GM19397 (cell line): ENCODE results near the gene APC.

Experiments
- ATAC-seq: cut with Tn5 transposase; IDR thresholded peaks from one replicate; pipeline ENCODE4 v1.9.1; 2021; ENCODE audit warnings: mild to moderate bottlenecking, moderate library complexity; ENCODE audit not compliant: unreplicated experiment

APC gene

GRCh38 chr5:112776301-112776856, 38.7 kb downstream of the APC start:
- no peak for ATAC-seq

DNA sequence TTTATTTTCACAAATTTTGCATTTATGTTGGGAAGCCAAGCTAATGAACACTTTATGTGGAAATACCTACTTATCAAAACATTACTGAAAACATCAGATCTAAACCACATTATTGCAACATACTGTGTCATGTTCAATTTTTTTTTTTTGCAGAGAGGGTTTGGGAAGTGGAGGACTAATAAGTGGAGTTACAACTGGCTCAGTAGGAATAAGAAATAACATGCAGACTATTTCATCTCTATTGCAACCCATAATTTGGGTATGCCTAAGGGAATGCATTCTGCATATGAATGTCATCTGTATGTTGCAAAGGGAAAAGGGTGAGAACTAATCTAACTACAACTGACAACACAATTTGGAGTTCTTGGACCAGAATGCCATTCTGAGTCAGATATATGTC, 41.8 kb downstream of the APC start:
- no peak for ATAC-seq

DNA sequence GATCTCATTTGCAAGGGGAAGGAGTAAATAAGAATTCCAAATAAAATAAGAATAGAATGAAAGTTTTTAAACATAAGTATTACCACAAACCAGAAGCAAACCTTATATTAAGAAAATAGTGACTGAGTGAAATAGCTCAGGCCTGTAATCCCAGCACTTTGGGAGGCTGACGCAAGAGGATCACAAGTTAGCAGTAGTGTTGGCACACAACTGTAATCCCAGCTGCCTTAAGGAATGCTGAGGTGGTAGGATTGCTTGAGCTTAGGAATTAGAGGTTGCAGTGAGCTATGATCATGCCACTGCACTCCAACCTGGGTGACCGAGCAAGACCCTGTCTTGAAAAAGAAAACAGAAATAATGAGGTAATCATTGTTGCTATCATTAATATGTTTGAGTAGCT, 47.0 kb downstream of the APC start:
- ATAC-seq, result no peak

DNA sequence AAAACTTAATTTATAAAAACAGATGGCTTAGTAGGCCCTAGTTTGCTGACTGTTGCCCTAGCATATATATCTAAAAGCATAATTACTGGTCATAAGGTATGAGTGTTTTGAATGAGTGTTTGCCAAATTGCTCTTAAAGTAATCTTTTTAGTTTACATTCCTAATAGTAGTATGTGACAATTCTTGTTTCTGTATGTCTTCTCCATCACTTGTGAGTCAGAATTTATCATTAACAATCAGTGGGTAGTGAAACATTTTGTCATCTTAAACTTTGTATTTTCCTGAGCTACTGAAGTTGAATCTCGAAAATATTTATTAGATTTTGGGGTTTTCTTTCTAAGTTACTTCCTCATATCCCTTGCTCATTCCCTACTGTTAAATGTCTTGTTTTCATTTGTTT, 49.6 kb downstream of the APC start:
- no peak for ATAC-seq

DNA sequence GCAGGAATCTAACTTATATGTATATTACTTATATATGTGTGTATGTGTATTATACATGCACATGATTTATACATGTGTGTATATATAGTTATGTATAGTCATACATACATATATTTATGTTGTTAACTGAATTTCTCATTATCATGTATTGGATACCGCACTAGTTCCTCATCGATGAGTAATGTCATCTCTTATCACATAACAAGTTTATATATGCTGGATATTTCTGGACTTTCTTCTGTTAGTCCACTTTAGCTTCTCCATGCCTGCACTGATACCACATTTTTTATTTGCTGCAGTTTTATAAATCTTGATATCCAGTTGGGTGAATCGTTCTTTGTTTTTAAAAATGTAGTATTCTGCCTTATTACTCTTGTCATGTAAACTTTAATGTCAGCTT, 50.2 kb downstream of the APC start:
- ATAC-seq, result no peak

DNA sequence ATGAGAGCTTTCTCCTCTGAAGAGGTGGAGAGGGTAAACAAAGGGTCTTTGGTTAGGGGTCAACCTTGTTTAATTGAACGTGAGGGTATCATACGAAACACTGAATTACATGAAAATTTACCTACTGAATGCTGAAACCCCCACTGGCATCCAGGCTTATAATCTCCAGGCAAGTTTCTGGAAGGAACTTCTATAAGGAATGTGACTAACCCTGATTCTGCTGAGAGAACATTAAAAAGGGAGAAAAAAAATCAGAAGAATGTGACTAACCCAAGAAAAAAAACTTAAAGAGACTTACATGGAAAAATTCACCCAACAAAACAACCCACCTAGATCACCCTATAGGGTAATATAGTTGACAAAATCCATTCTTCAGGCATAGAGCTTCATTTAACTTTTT, 55.5 kb downstream of the APC start:
- no peak for ATAC-seq

GRCh38 chr5:112794410-112794809, 56.7 kb downstream of the APC start:
- no peak for ATAC-seq

DNA sequence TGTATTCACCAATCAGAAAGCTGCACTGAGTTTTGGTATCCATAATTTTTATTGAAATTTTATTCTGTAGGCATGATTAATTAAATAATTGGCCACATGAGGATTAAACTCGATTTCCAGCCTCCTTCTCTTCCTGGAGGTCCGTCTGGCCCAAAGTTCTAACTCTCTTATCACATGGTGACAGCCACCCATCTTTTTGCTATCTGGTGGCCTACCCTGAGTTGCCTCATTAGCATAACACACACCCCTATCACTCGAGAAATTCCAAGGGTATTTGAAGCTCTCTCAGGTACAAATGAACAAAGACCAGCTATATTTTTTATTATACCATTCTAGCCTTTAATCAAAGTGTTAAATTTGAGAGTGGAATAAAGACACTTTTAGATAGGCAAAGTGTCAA, 57.7 kb downstream of the APC start:
- no peak for ATAC-seq

DNA sequence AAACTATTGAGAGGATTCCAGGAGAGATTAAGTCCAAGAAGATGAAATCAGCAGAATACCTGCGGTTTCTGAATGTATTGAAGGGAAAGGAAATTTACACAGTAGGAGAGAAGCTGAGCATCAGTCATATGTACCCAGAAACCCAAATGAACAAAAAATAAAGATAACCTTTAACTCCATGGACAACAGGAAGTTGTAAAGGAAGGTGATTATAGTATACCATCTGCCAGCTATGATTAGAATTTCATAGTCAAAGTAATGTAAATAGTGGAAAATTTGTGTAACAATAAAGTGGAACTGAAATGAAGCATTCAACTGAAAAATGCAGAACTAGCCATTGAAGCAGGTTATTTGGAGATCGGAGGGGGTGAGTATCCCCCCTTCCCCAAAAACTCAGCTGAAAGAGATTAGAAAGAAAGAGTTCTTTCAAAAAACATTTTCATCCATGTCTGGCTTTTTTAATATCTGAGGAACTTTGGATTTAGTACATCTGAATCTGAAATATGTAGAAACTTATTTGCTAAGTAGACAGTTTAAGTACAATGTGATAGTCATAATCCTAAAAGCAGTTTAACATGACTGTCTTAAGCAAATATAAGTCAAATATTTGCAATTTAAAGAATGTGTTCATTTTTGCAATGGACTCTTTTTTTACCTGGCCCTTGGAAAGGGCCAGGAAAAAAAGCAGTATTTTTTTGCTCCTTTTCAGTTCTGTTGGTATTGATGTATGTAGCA, 58.4 kb downstream of the APC start:
- peak; percentile 58 for ATAC-seq

- ATAC-seq, result no peak
Observed at GRCh38 chr5:112799661-112800060, 62.0 kb downstream of the APC start.

GRCh38 chr5:112800891-112801290, 63.2 kb downstream of the APC start:
- ATAC-seq, result no peak

GRCh38 chr5:112811023-112811422, 73.3 kb downstream of the APC start:
- no peak for ATAC-seq

GRCh38 chr5:112812549-112812948, 74.9 kb downstream of the APC start:
- no peak for ATAC-seq

GRCh38 chr5:112820246-112820645, 82.6 kb downstream of the APC start:
- ATAC-seq, result no peak

DNA sequence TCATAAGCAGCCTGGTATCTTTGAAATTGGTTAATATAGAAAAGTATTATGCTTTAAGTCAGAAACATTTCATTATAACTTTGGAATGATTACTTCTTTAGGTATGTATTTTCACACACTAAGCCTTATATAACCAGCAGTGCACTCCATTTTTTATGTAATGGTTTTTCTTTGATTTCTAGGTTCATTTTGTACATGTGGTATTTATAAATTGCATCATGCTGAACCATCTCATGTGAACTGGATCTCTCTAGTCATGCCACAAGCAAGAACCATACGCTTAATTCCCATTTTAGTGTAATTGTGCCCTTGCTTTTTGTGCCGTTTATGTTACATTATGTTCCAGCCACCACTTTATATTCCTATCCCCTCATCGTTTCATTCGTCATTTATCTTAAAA, 84.8 kb downstream of the APC start:
- no peak for ATAC-seq

- no peak for ATAC-seq
Observed at GRCh38 chr5:112823181-112823580, 85.5 kb downstream of the APC start.

DNA sequence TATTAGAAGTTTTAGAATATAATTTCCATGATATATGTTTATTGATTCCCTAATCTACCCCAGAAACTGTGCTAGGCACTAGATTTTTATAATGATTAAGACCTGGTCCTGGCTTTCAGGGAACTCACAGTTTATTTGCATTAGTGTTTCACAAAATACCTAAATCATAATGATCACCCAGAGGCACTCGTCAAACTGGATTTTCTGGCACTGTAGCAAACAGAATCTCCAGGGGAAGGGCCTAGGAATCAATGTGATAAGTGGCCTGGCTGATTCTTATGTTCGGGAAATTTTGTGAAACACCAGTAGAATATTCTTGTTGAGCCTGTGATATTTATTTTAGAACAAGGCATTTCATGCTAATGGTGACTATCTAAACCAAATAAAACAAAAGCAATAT, 86.0 kb downstream of the APC start:
- ATAC-seq, result no peak

DNA sequence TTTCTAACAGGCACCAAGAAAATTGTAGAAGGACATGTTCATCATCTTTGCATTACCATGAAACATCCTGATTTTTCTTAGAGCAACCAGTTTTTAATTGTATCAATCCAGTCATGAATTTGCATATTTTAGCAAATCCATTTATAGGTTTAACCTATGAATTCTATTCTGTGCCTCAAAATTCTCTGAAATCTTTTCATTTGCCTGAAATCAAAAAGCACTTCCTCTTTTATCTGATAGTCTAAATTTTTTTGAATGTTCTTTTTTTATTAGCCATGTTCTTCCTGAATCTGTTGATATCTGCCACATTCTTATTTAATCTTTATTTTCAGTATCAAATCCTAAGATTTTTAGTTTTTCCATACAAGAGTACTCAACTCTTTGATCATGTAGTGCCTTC, 86.5 kb downstream of the APC start:
- no peak for ATAC-seq

- no peak for ATAC-seq
Observed at GRCh38 chr5:112830378-112830777, 92.7 kb downstream of the APC start.

- ATAC-seq, result no peak
Observed at GRCh38 chr5:112833971-112834370, 96.3 kb downstream of the APC start.

DNA sequence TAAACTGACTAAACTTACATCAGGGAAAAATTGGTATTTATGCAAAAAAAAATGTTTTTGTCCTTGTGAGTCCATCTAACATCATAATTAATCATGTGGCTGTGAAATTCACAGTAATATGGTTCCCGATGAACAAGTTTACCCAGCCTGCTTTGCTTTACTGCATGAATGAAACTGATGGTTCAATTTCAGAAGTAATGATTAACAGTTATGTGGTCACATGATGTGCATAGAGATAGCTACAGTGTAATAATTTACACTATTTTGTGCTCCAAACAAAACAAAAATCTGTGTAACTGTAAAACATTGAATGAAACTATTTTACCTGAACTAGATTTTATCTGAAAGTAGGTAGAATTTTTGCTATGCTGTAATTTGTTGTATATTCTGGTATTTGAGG, 106.8 kb downstream of the APC start:
- ATAC-seq, result no peak

- no peak for ATAC-seq
Observed at GRCh38 chr5:112846556-112846955, 108.9 kb downstream of the APC start.

DNA sequence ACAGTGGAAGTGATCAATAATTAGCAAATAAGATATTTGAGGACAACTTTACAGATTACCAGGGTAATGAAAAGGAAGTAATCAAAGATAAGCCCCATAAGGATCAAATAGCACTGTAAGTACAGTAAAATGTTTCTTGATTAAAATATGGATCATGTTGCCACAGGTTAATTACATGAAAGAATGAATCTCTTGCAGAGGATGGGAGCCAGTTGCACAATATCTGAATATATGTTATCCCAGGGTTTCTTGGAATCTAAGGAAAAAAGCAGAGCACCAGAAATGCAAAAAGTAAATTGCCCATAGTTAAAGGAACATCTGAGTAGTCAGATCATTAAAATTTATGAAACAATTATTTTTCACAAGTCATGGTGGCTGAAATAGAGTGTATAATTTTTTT, 109.6 kb downstream of the APC start:
- ATAC-seq, result no peak
